ENCODE data around the gene LZTFL1.

DNA sequence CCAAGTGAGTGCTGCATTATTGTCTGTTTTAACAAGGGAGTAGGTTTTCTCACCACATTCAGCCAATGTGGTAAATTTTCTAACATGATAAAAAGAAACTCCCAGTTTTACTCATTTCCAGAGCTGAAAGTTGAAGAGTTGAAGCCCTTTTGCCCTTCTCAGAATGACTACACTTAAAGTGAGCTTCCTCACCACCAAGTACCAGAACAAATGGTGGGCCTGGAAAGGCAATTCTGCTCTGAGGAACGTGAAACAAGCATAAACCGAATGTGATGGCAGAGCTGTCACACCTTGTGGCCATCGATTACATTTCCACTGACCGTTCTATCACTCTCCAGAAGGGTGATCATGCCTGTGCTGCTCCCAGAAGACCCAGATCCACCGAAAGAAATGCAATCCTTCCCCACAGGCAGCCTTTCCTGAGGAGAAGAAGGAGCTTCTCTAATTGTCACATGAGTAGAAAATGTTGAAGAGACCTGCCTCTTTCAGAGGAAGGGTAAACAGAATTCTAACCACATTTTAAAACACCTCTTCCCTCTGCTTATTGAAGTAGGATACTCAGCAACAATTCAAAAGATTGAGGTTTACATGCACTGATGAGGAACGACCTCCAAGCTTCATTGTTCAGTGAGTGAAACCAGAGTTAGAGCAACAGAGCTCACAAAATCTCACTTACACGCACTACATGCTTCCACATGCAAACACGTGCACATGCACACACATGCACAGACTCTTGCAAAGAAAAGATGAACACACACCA lies 23.0 kb upstream of the LZTFL1 start:
- TF ChIP-seq POLR2A (IDR thresholded peaks at IDR 0.05) = no peak
- TF ChIP-seq, protein P1, sequence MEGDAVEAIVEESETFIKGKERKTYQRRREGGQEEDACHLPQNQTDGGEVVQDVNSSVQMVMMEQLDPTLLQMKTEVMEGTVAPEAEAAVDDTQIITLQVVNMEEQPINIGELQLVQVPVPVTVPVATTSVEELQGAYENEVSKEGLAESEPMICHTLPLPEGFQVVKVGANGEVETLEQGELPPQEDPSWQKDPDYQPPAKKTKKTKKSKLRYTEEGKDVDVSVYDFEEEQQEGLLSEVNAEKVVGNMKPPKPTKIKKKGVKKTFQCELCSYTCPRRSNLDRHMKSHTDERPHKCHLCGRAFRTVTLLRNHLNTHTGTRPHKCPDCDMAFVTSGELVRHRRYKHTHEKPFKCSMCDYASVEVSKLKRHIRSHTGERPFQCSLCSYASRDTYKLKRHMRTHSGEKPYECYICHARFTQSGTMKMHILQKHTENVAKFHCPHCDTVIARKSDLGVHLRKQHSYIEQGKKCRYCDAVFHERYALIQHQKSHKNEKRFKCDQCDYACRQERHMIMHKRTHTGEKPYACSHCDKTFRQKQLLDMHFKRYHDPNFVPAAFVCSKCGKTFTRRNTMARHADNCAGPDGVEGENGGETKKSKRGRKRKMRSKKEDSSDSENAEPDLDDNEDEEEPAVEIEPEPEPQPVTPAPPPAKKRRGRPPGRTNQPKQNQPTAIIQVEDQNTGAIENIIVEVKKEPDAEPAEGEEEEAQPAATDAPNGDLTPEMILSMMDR (IDR thresholded peaks at IDR 0.05) = no peak
